ENCODE measurements around the gene ARTN. TPM values are rescaled to one million over a fixed set of nuclear protein-coding genes. Genes with fewer than 3 reads are reported as not detected.

ARTN gene
- total RNA-seq, 3 donors from 2014 or later (not counting 1 experiment from before 2014, with no cell fraction given), result 1.4 TPM; not detected in 2

- intact Hi-C loops (cut with micrococcal nuclease), result no loop called here
- Histone ChIP-seq H3K4me1 (ENCODE audit: control insufficient read depth, insufficient read depth, low read length) (no peaks in the 10 kb centered on the region), H3K36me3 (ENCODE audit: control insufficient read depth, insufficient read depth, low read length) (no peaks in the 10 kb centered on the region), H3K9me3 (ENCODE audit: control insufficient read depth, insufficient read depth, low read length) (no peaks in the 10 kb centered on the region), H3K4me3 (ENCODE audit: low read length) (no peak overlapping the region), H3K27ac (ENCODE audit: low read length) (no peak overlapping the region), H3K27me3 (ENCODE audit: control insufficient read depth, insufficient read depth, low read length) (no peaks in the 10 kb centered on the region)
- Mint-ChIP-seq H3K36me3 (no peaks in the 10 kb centered on the region), H3K9me3 (no peaks in the 10 kb centered on the region), H3K27me3 (ENCODE audit: low read depth in 2 of 2) (no peaks in the 10 kb centered on the region), H3K4me1 (no peaks in the 10 kb centered on the region), H3K27ac (no peak overlapping the region), H3K4me3 (no peak overlapping the region)
- ATAC-seq (no peak), DNase-seq (no peak)
- TF ChIP-seq, protein P1, sequence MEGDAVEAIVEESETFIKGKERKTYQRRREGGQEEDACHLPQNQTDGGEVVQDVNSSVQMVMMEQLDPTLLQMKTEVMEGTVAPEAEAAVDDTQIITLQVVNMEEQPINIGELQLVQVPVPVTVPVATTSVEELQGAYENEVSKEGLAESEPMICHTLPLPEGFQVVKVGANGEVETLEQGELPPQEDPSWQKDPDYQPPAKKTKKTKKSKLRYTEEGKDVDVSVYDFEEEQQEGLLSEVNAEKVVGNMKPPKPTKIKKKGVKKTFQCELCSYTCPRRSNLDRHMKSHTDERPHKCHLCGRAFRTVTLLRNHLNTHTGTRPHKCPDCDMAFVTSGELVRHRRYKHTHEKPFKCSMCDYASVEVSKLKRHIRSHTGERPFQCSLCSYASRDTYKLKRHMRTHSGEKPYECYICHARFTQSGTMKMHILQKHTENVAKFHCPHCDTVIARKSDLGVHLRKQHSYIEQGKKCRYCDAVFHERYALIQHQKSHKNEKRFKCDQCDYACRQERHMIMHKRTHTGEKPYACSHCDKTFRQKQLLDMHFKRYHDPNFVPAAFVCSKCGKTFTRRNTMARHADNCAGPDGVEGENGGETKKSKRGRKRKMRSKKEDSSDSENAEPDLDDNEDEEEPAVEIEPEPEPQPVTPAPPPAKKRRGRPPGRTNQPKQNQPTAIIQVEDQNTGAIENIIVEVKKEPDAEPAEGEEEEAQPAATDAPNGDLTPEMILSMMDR (IDR thresholded peaks at IDR 0.05), result no peak
- 78% methylated on average over 6 of the region's 7 CpGs for WGBS (ENCODE audit: insufficient coverage)
These were observed 20.5 kb upstream of the ARTN start for GRCh38 chr1:43913051-43913501.

GRCh38 chr1:43913666-43914360, 19.8 kb upstream of the ARTN start:
- H3K9me3 ChIP-seq (ENCODE audit: control insufficient read depth, insufficient read depth, low read length), result no peaks in the 10 kb centered on the region
- intact Hi-C loops (cut with micrococcal nuclease), result no loop called here

GRCh38 chr1:43914576-43915525, 18.8 kb upstream of the ARTN start:
- Mint-ChIP-seq H3K4me3 (no peak overlapping the region), H3K9me3 (no peaks in the 10 kb centered on the region), H3K27me3 (ENCODE audit: low read depth in 2 of 2) (no peaks in the 10 kb centered on the region), H3K4me1 (peaks cover 0 to 4% of the 10 kb centered on the region in 2 donors), H3K27ac (no peak overlapping the region), H3K36me3 (no peaks in the 10 kb centered on the region)
- DNase-seq (no peak), ATAC-seq (no peak)
- TF ChIP-seq, protein P1 (IDR thresholded peaks at IDR 0.05), result no peak
- H3K4me1 ChIP-seq (ENCODE audit: control insufficient read depth, insufficient read depth, low read length), result no peaks in the 10 kb centered on the region
- WGBS (ENCODE audit: insufficient coverage), result 94% methylated on average over 13 of the region's 13 CpGs
- H3K4me3 ChIP-seq (ENCODE audit: low read length), result no peak overlapping the region
- no peaks in the 10 kb centered on the region for H3K27me3 ChIP-seq (ENCODE audit: control insufficient read depth, insufficient read depth, low read length)
- H3K9me3 ChIP-seq (ENCODE audit: control insufficient read depth, insufficient read depth, low read length), result no peaks in the 10 kb centered on the region
- no peaks in the 10 kb centered on the region for H3K36me3 ChIP-seq (ENCODE audit: control insufficient read depth, insufficient read depth, low read length)
- intact Hi-C loops (cut with micrococcal nuclease), result no loop called here
- no peak overlapping the region for H3K27ac ChIP-seq (ENCODE audit: low read length)

More at GRCh38 chr1:43913666-43914360, 19.8 kb upstream of the ARTN start:
- H3K36me3 Mint-ChIP-seq, result no peaks in the 10 kb centered on the region
- WGBS (ENCODE audit: insufficient coverage), result 86% methylated on average over 17 of the region's 18 CpGs
- no peak overlapping the region for H3K27ac Mint-ChIP-seq
- H3K4me3 Mint-ChIP-seq, result no peak overlapping the region
- ATAC-seq, result no peak
- Histone ChIP-seq H3K4me3 (ENCODE audit: low read length) (no peak overlapping the region), H3K27me3 (ENCODE audit: control insufficient read depth, insufficient read depth, low read length) (no peaks in the 10 kb centered on the region), H3K4me1 (ENCODE audit: control insufficient read depth, insufficient read depth, low read length) (no peaks in the 10 kb centered on the region), H3K36me3 (ENCODE audit: control insufficient read depth, insufficient read depth, low read length) (no peaks in the 10 kb centered on the region), H3K27ac (ENCODE audit: low read length) (no peak overlapping the region)
- no peaks in the 10 kb centered on the region for H3K27me3 Mint-ChIP-seq (ENCODE audit: low read depth in 2 of 2)
- TF ChIP-seq, protein P1 (IDR thresholded peaks at IDR 0.05), result no peak
- no peaks in the 10 kb centered on the region for H3K9me3 Mint-ChIP-seq
- no peak for DNase-seq
- no peaks in the 10 kb centered on the region for H3K4me1 Mint-ChIP-seq

Data from natural killer cell (primary cell).